Measurements from ENCODE around the gene ATP23. TPM values are rescaled to one million over a fixed set of nuclear protein-coding genes. Genes with fewer than 3 reads are reported as not detected.

ATP23 gene
- total RNA-seq, 2 donors from 2014 or later = 15.3 to 15.5 TPM

- peak overlapping the region; percentile 12 to 80 for H3K27ac Mint-ChIP-seq
- no peaks in the 10 kb centered on the region for H3K9me3 Mint-ChIP-seq
- DNase-seq (ENCODE audit: low spot score in 2 of 2) = peak; percentile 83 to 87
- ATAC-seq = peak; percentile 94 to 98
- H3K36me3 Mint-ChIP-seq = no peaks in the 10 kb centered on the region
Measured at GRCh38 chr12:57904848-57905811, 36.2 kb upstream of the ATP23 start.

DNA sequence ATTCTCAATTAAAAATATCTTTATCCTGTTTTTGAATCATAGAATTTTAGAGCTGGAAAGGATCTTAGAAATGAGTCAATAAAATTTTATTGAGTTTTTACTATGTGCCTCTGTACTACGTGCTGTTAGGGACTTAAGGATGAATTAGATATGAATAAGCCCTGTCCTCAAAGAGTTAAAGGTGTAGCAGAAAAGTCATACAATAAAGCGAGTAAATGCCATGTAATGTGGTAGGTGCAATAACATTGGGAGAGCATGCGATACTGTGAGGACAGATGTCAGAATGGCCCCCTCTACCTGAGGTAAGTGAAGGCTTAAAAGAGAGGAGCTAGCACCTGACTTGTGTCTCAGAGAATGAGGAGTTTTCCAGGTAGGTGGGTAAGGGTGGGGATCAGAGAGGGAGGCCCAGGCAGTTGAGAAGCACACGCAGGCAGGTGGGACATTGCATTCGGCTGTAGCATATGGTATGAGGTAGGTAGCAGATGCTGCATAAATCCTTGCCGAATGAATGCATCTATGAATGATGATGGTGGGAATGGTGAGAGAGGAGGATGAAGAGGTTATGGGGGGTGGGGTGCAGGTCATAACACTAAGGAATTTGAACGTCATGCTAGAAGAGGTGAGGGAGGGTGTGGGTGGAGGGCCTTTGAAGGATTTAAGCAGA is 35.4 kb upstream of the ATP23 start:
- ATAC-seq = no peak
- peak overlapping the region in 1 of 2 donors; percentile 80 for H3K27ac Mint-ChIP-seq
- H3K9me3 Mint-ChIP-seq = no peaks in the 10 kb centered on the region
- H3K36me3 Mint-ChIP-seq = no peaks in the 10 kb centered on the region
- no peak for DNase-seq (ENCODE audit: low spot score in 2 of 2)

GRCh38 chr12:57906821-57907220 is 34.5 kb upstream of the ATP23 start:
- H3K9me3 Mint-ChIP-seq = no peaks in the 10 kb centered on the region

GRCh38 chr12:57907281-57907680 is 34.1 kb upstream of the ATP23 start:
- no peak for DNase-seq (ENCODE audit: low spot score in 2 of 2)
- no peak overlapping the region for H3K27ac Mint-ChIP-seq
- no peaks in the 10 kb centered on the region for H3K9me3 Mint-ChIP-seq
- no peak for ATAC-seq
- no peaks in the 10 kb centered on the region for H3K36me3 Mint-ChIP-seq

More at GRCh38 chr12:57906821-57907220, 34.5 kb upstream of the ATP23 start:
- DNase-seq (ENCODE audit: low spot score in 2 of 2) (no peak), ATAC-seq (no peak)
- H3K36me3 Mint-ChIP-seq = no peaks in the 10 kb centered on the region
- H3K27ac Mint-ChIP-seq = no peak overlapping the region

DNA sequence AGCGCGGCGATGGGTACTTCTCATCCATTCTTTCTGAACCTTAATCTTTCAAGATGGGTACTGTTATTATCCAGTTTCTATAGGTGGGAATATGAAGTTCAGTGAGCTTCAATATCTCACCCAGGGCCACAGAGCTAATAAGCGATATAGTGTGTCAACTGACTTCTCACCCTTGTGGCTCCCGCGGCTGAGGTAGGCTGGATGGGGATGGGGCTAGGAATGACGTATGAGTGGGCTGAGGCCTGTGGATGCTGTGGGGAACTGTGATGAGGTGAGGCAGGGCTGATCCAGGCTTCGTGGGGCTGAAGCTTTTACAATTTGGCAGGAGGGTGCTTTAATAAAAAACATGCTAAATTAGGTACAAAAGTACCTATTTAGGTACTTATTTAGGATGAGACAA is 32.9 kb upstream of the ATP23 start:
- Mint-ChIP-seq H3K9me3 (no peaks in the 10 kb centered on the region), H3K36me3 (no peaks in the 10 kb centered on the region), H3K27ac (no peak overlapping the region)
- no peak for ATAC-seq
- no peak for DNase-seq (ENCODE audit: low spot score in 2 of 2)

GRCh38 chr12:57909056-57909455 is 32.3 kb upstream of the ATP23 start:
- H3K9me3 Mint-ChIP-seq = no peaks in the 10 kb centered on the region
- no peak overlapping the region for H3K27ac Mint-ChIP-seq
- ATAC-seq = no peak
- DNase-seq (ENCODE audit: low spot score in 2 of 2) = no peak
- no peaks in the 10 kb centered on the region for H3K36me3 Mint-ChIP-seq

- no peak overlapping the region for H3K27ac Mint-ChIP-seq
- no peaks in the 10 kb centered on the region for H3K9me3 Mint-ChIP-seq
- H3K36me3 Mint-ChIP-seq = no peaks in the 10 kb centered on the region
- ATAC-seq (no peak), DNase-seq (ENCODE audit: low spot score in 2 of 2) (no peak)
Measured at GRCh38 chr12:57909611-57910010, 31.8 kb upstream of the ATP23 start.

DNA sequence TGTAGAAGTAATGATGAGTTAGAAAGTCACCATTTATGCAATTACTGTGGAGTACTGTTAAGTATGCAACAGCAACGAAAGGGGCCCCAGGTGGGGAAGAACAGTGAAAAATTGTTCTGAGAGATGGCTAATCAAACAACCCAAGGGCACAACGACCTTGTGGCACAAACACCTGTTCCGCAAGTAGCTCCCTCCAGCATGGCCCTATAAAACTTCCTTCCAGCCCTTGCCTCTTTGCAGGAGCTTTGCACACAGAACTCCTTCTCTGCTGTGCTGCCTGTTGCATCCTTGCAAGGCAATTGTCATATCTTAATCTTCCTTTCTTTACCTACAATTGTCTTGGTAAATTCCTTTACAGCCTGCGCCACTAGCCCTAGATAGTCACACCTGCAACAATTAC is 23.2 kb upstream of the ATP23 start:
- no peak for DNase-seq (ENCODE audit: low spot score in 2 of 2)
- H3K27ac Mint-ChIP-seq = no peak overlapping the region
- H3K36me3 Mint-ChIP-seq = no peaks in the 10 kb centered on the region
- ATAC-seq = no peak
- H3K9me3 Mint-ChIP-seq = no peaks in the 10 kb centered on the region

- ATAC-seq (no peak), DNase-seq (ENCODE audit: low spot score in 2 of 2) (no peak)
- no peak overlapping the region for H3K27ac Mint-ChIP-seq
- no peaks in the 10 kb centered on the region for H3K9me3 Mint-ChIP-seq
- no peaks in the 10 kb centered on the region for H3K36me3 Mint-ChIP-seq
Measured at GRCh38 chr12:57927086-57927485, 14.3 kb upstream of the ATP23 start.

- H3K27ac Mint-ChIP-seq = no peak overlapping the region
- H3K36me3 Mint-ChIP-seq = peaks cover 0 to 9% of the 10 kb centered on the region in 2 donors
- peaks cover 0 to 5% of the 10 kb centered on the region in 2 donors for H3K9me3 Mint-ChIP-seq
- DNase-seq (ENCODE audit: low spot score in 2 of 2) (no peak), ATAC-seq (no peak)
Measured at GRCh38 chr12:57929092-57929830, 12.1 kb upstream of the ATP23 start.

DNA sequence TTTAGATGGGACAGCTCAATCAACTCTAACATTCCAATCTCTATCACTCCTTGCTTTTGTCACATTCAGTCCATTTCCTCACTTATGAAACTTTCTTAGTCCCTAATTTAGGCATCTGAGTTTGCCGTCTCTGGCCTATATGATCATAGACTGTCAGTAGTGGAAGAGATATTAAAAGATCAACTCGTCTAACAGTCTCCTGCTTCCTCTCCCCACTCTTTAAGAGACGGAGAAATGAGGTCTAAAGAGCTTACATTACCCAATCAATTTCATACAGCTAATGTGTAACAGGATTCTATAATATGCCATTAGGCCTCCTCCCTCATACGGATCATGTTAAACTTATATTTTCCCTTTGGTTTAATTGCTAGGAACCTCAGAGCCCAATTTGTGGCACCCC is 6.5 kb upstream of the ATP23 start:
- ATAC-seq = no peak
- peak overlapping the region; percentile 97 to 99 for H3K27ac Mint-ChIP-seq
- DNase-seq (ENCODE audit: low spot score in 2 of 2) = no peak
- H3K9me3 Mint-ChIP-seq = peaks cover 0 to 5% of the 10 kb centered on the region in 2 donors
- peaks cover 0 to 9% of the 10 kb centered on the region in 2 donors for H3K36me3 Mint-ChIP-seq

GRCh38 chr12:57935331-57935730 is 6.0 kb upstream of the ATP23 start:
- DNase-seq (ENCODE audit: low spot score in 2 of 2) (no peak), ATAC-seq (no peak)
- Mint-ChIP-seq H3K27ac (peak overlapping the region; percentile 97 to 99), H3K9me3 (peaks cover 0 to 5% of the 10 kb centered on the region in 2 donors), H3K36me3 (peaks cover under 1 to 9% of the 10 kb centered on the region in 2 donors)

DNA sequence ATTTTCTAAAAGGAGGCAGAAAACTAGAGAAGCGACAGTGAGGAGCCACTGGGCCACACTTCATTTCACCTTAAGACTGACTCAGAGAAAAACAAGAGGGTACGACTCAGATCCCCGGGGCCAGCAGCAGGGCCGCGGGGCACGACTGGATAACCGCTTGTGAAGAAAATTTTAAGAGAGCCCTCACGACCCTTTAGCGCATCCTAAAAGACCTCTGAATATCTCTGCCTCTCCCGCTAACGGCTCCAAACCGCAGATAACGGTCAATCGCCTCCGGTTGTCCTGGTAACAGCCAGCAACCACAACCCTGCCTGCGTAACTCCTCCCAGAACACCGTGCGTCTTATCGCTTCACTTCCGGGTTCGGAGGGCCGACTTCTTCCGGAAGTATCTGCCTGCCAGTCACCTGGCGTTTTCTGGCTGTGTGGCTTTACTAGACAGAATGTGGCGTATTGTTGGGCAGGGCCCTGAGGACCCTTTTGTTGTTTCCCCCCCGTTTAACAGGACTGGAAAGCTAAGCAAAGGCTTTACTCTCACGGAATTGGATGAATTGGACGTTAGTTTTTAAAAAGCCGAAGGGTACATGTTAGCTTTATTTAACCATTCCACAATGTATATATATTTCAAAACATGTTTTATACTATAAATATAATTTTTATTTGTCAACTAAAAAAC is 5.4 kb upstream of the ATP23 start:
- H3K36me3 Mint-ChIP-seq = peaks cover 6 to 9% of the 10 kb centered on the region in 2 donors
- DNase-seq (ENCODE audit: low spot score in 2 of 2) (peak; percentile 83 to 94), ATAC-seq (peak; percentile 95 to 97)
- H3K27ac Mint-ChIP-seq = peak overlapping the region; percentile 97 to 99
- H3K9me3 Mint-ChIP-seq = peaks cover 0 to 5% of the 10 kb centered on the region in 2 donors

GRCh38 chr12:57936513-57936883 is 4.9 kb upstream of the ATP23 start:
- peaks cover 0 to 5% of the 10 kb centered on the region in 2 donors for H3K9me3 Mint-ChIP-seq
- H3K27ac Mint-ChIP-seq = peak overlapping the region; percentile 97 to 99
- no peak for DNase-seq (ENCODE audit: low spot score in 2 of 2)
- peaks cover 7 to 9% of the 10 kb centered on the region in 2 donors for H3K36me3 Mint-ChIP-seq
- no peak for ATAC-seq

- no peaks in the 10 kb centered on the region for H3K9me3 Mint-ChIP-seq
- DNase-seq (ENCODE audit: low spot score in 2 of 2) (no peak), ATAC-seq (no peak)
- no peak overlapping the region for H3K27ac Mint-ChIP-seq
- peaks cover 0 to 7% of the 10 kb centered on the region in 2 donors for H3K36me3 Mint-ChIP-seq
Measured at GRCh38 chr12:57939291-57939690, 2.1 kb upstream of the ATP23 start.

Measured in activated naive CD4-positive, alpha-beta T cell treated with anti-CD3 and anti-CD28 coated beads, Interleukin-2, amount 50 U/mL, for 72 hours (primary cell).